Fibroblast of gingiva (primary cell): Measurements from ENCODE around the gene BEST1.

Source experiments
- DNase-seq: peaks from one replicate; pipeline ENCODE4 v3.0.0-alpha.2; 2011; ENCODE audit warnings: low read depth

BEST1 gene

GRCh38 chr11:61950035-61950547, at the start of gene BEST1:
Gene BEST1, plus strand, starts transcription at chr11:61950351. Its CDS starts 1,456 bp downstream, at chr11:61951807.
- no peak for DNase-seq

- DNase-seq: no peak
Observed at GRCh38 chr11:61901397-61901796, 48.8 kb upstream of the BEST1 start.

DNA sequence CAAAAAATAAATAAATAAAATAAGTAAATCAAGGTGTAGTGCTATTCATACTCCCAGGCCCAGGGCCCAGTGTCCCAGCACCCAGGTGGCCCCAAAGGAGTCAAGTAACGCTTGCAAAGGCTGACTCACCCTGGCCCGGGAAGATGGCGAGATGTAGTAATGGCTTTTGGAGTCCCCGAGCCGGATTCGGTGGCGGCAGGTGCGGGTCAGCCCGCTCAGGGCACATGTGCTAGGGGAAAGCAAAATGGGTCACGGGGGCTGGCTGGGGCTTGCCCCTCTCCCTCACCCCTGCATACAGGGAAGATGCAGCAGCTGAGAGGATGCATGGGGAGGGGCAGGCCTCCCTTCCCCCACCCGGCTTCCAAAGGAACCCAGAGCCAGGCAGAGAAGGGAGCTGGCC, 47.8 kb upstream of the BEST1 start:
- DNase-seq: no peak

- no peak for DNase-seq
Observed at GRCh38 chr11:61903845-61904244, 46.3 kb upstream of the BEST1 start.

DNA sequence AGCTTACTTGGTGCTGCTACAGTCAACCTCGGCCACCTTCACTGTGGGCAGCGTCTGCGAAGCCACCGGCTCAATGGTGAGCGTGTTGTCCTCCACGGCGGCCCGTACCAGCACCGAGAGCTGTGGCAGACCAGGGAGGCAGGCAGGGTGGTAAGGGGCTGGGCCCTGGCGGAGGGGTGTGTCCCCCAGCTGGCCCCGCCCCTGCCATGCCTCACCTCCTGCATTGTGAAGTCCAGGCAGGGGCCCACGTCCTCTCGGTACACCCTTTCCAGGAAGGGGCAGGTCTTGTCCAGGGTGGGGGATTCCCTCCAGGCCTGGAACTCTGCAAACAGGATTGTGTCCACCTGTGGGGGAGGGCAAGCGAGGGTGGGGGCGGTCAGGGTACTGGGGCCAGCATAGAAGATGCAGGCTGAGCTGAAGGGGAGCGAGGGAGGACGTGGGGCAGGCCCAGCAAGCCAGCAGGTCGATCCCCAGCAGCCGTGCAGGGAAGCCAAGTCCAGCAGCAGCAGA, 45.6 kb upstream of the BEST1 start:
- no peak for DNase-seq

DNA sequence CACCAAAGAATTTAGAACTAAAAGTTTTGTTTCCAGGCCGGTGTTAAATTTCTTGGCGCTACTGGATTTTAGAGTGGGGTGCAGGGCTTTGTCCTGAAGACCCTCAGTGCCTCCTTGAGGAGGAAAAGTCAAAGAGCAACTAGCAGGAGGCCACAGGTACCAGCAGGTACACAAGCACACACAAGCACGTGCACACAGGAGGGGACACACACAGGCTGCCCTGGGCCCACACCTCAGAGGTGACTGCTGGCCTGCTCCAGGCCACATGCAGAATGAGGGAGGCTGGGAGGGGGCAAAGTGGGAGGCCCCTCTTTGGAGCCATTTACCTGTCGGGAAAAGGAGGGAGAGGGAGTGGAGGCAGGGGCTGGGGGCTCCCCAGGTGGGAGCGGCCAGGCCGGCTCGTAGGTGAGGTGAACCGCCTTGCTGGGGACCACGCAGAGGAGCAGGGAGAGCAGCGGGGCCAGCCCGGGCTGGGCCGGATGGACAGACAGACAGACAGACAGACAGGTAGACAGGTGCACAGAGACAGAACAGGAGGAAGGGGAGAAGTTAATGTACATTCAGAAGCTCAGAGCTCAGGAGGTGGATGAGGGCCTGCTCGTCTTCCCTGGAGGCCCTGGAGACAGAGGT, 45.0 kb upstream of the BEST1 start:
- no peak for DNase-seq

DNA sequence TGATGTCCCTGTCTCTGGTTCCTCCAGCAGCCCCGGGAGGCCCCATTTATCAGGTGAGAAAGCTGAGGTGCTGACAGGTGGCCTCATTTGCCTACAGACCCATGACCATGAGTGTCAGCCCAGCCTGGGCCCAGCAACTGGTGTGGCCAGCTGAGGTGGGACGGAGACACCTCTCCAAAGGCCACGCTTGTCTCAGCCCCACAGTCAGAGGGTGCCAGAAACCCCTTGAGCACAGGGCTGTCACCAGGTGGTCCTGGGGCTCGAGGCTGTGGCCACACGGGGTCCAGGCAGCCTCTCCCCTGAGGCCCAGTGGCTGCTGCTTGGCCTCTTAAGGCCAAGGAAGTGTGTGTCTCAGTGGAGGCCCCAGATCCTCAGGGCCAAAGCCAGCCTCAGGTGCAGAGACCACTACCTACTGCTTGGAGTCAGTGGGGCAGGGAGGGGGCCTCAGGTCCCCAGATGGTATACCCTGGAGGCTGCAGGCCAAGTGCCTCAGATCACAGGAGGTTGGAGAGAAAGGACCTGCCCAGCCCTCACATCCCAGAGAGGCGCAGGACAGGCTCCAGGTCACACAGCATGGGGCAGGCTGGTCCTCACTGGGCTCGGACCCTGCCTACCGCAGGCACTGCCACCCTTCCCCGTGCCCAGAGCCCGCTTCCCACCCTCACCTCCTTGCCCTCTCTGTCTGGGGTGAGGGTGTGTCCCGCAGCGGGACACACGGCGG, 44.2 kb upstream of the BEST1 start:
- no peak for DNase-seq

DNA sequence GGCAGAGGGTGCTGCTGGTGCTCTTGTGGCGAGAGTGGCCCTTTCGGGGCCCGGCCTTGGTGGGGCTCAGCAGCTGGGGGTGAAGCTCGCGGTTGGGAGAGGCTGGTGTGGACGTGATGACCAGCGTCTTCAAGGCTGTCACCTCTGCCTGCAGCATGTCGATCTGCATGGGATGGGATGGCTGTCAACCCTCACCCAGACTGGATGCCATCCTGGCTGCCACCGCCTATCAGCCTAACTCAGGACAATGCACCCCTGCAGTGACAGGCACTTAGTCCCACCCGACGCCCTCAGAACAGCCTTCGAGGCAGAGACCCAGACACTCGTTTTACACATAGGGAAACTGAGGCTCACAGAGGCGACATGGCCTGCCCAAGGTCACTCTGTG, 43.6 kb upstream of the BEST1 start:
- DNase-seq: no peak

GRCh38 chr11:61907282-61907681, 42.9 kb upstream of the BEST1 start:
- DNase-seq: no peak

- DNase-seq: no peak
Observed at GRCh38 chr11:61907871-61908729, 42.1 kb upstream of the BEST1 start.

DNA sequence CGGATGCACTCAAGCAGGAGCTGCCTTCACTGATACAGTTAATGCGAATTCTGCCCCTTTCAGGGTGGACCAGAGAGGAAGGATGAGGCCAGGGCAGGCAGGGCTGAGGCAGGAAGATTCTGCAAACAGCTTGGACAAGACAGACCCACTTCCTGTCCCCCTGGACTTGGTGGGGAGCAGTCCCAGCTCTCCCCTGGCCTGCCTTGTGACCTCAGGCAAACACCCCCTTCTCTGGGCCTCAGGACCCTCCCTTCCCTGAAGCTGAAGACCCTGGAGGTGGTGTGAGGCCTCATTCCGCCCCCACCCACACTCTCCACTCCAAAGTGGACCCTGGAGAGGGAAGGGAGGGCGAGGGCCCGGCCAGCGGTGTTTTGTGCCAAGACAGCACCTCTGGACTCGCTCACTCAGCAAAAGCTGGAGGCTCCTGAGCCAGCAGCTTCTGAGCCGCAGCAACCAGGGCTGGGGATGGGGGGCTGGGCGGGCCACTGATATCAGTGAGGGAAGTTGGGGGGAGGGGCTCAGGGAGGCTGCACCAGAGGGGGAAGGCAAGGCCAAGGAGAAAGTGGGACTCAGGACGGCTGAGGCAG, 41.3 kb upstream of the BEST1 start:
- no peak for DNase-seq

GRCh38 chr11:61910187-61911127, 39.7 kb upstream of the BEST1 start:
- no peak for DNase-seq

DNA sequence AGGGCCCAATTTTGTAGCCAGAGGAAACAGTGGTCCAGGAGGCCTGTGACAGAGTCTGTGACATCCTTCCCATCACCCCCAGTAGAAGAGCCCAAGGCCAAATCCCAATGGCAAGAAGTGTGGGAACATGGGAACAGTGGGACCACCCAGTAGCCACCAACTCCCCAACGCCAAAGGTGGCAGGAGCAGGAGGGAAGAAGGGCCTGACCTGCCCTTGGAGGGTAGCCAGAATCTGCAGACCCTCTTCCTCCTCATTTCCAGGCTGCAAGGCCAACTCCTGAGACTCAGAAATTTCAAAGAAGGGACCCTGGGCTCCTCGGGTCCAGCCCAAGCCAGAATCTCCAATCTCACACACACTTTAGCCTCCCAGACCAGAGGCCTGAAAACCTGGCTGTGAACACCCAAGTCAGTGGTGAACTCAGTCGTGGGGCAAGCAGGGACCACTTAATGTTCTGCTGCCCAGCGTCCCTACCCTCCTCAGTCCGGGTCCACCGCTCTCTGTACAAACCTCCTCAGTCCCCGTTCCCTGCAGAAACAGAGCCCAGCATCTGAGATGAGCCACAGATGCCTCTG, 38.9 kb upstream of the BEST1 start:
- no peak for DNase-seq

DNA sequence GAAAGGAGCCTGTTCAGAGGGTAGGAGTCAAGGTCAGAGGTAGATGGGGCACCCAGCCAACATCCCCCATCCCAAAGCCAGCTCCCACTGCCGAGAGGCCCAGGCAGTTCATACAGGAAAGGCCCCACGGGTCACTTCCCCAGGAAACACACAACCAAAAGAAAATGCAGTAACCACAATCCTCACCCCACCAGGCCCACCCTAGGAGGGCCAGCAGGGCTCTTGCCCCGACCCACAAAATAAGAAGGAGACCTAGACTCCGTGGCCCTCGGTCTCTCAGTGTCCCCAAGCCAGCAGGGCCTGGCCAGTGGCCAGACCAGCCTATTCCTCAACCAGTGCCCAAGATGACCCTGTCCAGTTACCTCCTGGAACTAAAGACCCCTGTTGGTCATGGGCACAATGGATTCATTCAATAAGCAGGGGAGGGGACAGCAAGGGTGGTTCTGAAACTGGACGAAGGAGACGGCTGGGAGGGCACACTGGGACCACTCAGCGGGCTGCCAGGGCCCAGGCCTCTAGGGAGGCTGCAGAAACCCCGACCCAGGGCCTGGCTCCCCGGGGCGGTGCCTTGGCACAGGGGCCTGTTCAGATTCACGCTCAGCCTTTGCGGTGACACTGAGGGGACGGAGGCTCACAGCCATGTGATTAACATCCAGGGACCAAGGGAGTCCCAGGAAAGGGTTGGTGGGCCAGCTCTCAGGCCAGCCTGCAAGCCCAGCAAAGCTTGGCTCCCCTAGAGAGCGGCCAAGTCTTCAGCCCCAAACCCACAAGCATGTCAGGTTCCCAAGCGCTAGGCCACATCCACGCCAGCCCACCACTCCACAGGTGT, 38.2 kb upstream of the BEST1 start:
- no peak for DNase-seq

DNA sequence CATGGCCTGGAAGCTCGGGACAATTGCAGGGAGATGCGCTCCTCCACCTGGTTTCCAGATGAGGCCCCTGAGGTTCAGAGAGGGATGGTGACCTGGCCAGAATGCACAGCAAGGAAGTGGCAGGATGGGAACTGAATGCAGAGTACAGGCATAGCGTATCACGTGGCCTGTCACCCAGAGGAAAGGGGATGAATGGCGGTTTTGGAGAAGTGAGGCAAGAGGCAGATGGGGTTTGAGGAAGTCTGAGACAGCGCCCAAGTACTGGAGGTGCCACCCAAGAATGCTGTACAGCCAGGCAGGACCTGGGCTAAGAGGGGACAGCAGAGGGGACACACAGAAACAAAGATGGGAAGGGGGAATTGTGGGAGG, 37.6 kb upstream of the BEST1 start:
- DNase-seq: no peak

DNA sequence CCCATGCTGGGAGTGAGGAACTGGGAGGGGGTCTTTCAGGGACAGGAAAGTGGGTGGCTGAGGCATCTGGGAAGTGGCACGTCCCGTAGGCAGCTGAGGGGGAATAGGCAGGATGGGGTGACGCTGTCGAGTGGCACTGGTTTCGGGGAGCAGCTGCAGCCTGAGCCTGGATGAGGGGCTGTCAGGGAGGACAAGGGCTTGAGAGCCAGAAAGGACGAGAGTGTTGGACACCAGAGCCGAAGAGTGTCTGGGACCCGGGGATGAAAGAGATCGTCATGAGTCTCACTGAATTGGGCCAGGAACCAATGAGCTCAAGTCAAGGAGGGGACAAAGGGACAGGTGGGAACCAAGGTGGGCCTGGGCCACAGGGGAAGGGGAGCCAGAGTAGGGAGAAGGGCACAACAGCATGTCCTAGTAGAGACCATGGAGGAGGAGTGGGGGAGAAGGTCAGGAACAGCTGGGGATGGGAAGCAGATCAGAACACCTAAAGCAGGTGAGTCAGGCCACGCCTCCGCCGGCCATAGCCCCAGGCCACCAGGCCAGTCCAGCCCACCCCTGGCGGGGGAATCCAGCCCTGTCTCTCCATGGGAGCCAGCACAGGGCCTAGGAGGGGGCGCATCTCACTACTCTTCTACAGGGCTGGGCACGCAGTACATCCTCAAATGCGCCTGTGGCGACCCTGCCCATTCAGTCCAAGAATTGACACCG, 37.0 kb upstream of the BEST1 start:
- DNase-seq: no peak

DNA sequence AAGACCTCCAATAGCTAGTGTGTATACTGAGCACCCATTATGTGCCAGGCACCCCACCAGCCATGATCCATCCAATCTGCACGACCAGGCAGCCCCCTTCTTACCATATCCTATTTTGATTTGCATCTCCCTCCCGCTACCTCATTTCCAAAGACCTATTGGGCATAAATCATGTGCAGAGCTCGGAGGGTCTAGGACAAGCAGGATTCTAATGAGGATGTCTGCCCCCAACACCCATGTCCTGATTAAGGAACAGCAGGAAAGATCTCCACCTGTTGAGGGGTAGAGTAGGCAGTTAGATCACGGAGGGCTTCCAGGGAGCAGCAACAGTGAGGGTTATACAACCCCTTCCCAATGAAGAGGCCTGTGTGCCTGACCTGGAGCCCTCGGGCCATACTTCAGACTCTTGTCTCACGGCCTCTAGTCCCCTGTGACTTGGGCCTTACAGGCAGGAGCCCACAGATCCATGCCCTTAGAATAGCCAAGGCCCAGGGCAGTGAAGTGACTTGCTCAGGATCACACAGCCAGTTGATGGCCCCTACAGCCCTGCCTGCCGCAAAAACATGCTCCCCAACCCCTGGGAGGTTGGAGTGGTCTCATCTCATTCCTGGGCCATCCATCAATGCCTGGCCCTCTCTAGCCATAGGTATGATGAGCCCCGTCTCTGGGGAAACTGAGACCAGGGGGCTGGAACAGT, 36.3 kb upstream of the BEST1 start:
- DNase-seq: no peak

GRCh38 chr11:61914471-61915171, 35.5 kb upstream of the BEST1 start:
- DNase-seq: no peak
